Lower leg skin (tissue), 3 donors: ENCODE data around the gene PNLDC1.

Experiments used
- POLR2A ChIP-seq, 2 donors: fragments of 450-650 bp; IDR thresholded peaks; one replicate each; pipeline ENCODE4 v1.6.1; 2016 to 2017; ENCODE audit warnings: antibody characterized with exemption in 2 of 2, mild to moderate bottlenecking in 1 of 2, moderate library complexity in 1 of 2
- TF ChIP-seq, protein P1 (sequence below), 3 donors: fragments of 450-650 bp; IDR thresholded peaks; one replicate each; pipeline ENCODE4 v1.5.1; 2016; ENCODE audit warnings: antibody characterized with exemption in 3 of 3, mild to moderate bottlenecking in 3 of 3, moderate library complexity in 2 of 3

DNA sequence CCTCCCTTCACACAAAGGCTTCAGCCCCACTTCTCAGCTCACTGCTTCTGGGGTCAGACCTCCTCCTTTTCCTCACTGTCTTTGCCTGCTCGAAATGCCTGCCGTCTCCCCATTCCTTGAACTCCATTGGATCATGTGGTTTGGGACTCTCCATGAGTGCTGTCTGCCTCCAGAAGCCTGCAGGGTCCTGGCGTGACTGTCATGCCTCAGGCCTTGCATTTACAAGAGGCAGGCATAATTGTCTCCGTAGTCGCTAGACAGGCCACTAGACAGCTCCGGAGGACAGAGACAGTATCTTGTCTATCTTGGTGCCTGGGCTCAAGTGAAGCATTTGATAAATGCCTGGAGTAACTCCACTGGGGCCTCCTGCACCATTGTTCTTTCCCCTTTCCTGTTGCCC, 15.3 kb downstream of the PNLDC1 start:
- TF ChIP-seq, protein P1, sequence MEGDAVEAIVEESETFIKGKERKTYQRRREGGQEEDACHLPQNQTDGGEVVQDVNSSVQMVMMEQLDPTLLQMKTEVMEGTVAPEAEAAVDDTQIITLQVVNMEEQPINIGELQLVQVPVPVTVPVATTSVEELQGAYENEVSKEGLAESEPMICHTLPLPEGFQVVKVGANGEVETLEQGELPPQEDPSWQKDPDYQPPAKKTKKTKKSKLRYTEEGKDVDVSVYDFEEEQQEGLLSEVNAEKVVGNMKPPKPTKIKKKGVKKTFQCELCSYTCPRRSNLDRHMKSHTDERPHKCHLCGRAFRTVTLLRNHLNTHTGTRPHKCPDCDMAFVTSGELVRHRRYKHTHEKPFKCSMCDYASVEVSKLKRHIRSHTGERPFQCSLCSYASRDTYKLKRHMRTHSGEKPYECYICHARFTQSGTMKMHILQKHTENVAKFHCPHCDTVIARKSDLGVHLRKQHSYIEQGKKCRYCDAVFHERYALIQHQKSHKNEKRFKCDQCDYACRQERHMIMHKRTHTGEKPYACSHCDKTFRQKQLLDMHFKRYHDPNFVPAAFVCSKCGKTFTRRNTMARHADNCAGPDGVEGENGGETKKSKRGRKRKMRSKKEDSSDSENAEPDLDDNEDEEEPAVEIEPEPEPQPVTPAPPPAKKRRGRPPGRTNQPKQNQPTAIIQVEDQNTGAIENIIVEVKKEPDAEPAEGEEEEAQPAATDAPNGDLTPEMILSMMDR (IDR thresholded peaks at IDR 0.05): no peak
- no peak for TF ChIP-seq POLR2A (IDR thresholded peaks at IDR 0.05)
